Stomach (tissue), 9 donors: Measurements from ENCODE around the gene CTXN3. TPM values are rescaled to one million over a fixed set of nuclear protein-coding genes. Genes with fewer than 3 reads are reported as not detected.

Source experiments
- DNase-seq, 2 donors: peaks; one replicate each; pipeline versions ENCODE4 v3.0.0 to v3.0.0-alpha.2; 2013 to 2019
- H3K27ac ChIP-seq, 5 donors: fragments of 200-600 bp in 4 of 5; sonication (generic) in 4 of 5; one replicate each; pipeline ENCODE4 v1.5.1; 2013 to 2019; ENCODE audit warnings: mild to moderate bottlenecking in 1 of 5, moderate library complexity in 1 of 5
- H3K27me3 ChIP-seq, 3 donors: fragments of 200-600 bp; sonication (generic); one replicate each; pipeline ENCODE4 v1.5.1; 2017 to 2019; ENCODE audit warnings: mixed run types in 1 of 3
- H3K36me3 ChIP-seq, 4 donors: fragments of 200-600 bp; sonication (generic); 1 replicate in 3 of 4; 2 replicates in 1 of 4; pipeline ENCODE4 v1.5.1; 2016 to 2019
- H3K4me1 ChIP-seq, 4 donors: fragments of 200-600 bp; sonication (generic); one replicate each; pipeline ENCODE4 v1.5.1; 2016 to 2019
- H3K4me3 ChIP-seq, 4 donors: fragments of 200-600 bp; sonication (generic) in 3 of 4; one replicate each; pipeline ENCODE4 v1.5.1; 2016 to 2019; ENCODE audit warnings: mild to moderate bottlenecking in 1 of 4
- H3K9me3 ChIP-seq, 4 donors: fragments of 200-600 bp; sonication (generic); one replicate each; pipeline ENCODE4 v1.5.1; 2016 to 2019
- CTCF ChIP-seq, 7 experiments: fragments of 450-650 bp in 4 of 7; fragments of 200-600 bp in 3 of 7; sonication (generic) in 3 of 7; IDR thresholded peaks; one replicate each; pipeline ENCODE4 v1.5.1; 2016 to 2019; ENCODE audit warnings: antibody characterized with exemption in 7 of 7, control low read depth in 2 of 7, mild to moderate bottlenecking in 1 of 7
- EP300 ChIP-seq: sonication (generic); formaldehyde crosslinking; IDR thresholded peaks from one replicate; pipeline ENCODE4 v1.6.1; 2017; ENCODE audit warnings: antibody characterized with exemption
- POLR2A ChIP-seq, 4 donors: fragments of 450-650 bp; IDR thresholded peaks; one replicate each; pipeline ENCODE4 v1.6.1; 2016; ENCODE audit warnings: antibody characterized with exemption in 4 of 4, control low read depth in 2 of 4, mild to moderate bottlenecking in 1 of 4, moderate library complexity in 1 of 4
- POLR2AphosphoS5 ChIP-seq, 3 donors: sonication (generic); formaldehyde crosslinking; IDR thresholded peaks; one replicate each; pipeline ENCODE4 v1.6.1; 2016; ENCODE audit warnings: antibody characterized with exemption in 3 of 3
- WGBS, 5 donors: extraction: QIAGEN DNeasy Blood & Tissue Kit in 3 of 5; methylation state at CpG; one replicate each; pipeline versions ENCODE4 v1.1.5 to v1.1.7; 2013 to 2018; 5-methylcytosine and 5-hydroxymethylcytosine counted together
- intact Hi-C: fragments of 100-400 bp; cut with DNase I; formaldehyde crosslinking; loops from one replicate; pipeline ENCODE4 v1.15.1; 2023; ENCODE audit warnings: low total_unique reads
- polyA plus RNA-seq, 3 donors: library from polyadenylated mRNA; stranded (reverse); fragments of 200-250 nt; gene quantifications; one replicate each; pipeline ENCODE4 v1.2.3, GENCODE V29; 2013
- total RNA-seq, 5 donors: library from RNA; depleted of rRNA; stranded (reverse); fragments of >200 nt; gene quantifications; one replicate each; pipeline versions ENCODE4 v1.1.0 to v1.2.3, GENCODE V29; 2014 to 2016
- donor health status: healthy with polysubstance abuse.
- donor health status: Bipolar disorder and iron deficiency.
- donor health status: healthy.

Gene CTXN3
- total and polyA plus RNA-seq, 8 donors: not detected

- Histone ChIP-seq H3K36me3 (no peaks in the 10 kb centered on the region), H3K4me3 (no peak overlapping the region), H3K4me1 (no peaks in the 10 kb centered on the region), H3K27me3 (no peaks in the 10 kb centered on the region), H3K27ac (no peak overlapping the region), H3K9me3 (no peaks in the 10 kb centered on the region)
- intact Hi-C loops: no loop called here
- TF ChIP-seq POLR2AphosphoS5 (IDR thresholded peaks at IDR 0.05): no peak
- TF ChIP-seq CTCF (IDR thresholded peaks at IDR 0.05): no peak
- TF ChIP-seq EP300: no peak
- no peak for TF ChIP-seq POLR2A (IDR thresholded peaks at IDR 0.05)
- 27 to 51% (median 44%) methylated on average over 2 of the region's 2 CpGs for WGBS, 5 donors
- no peak for DNase-seq
Measured at GRCh38 chr5:127609011-127609410, 39.9 kb upstream of the CTXN3 start.

- intact Hi-C loops: no loop called here
- Histone ChIP-seq H3K27me3 (no peaks in the 10 kb centered on the region), H3K4me3 (no peak overlapping the region), H3K36me3 (no peaks in the 10 kb centered on the region), H3K9me3 (no peaks in the 10 kb centered on the region), H3K4me1 (no peaks in the 10 kb centered on the region), H3K27ac (no peak overlapping the region)
- no peak for TF ChIP-seq POLR2AphosphoS5 (IDR thresholded peaks at IDR 0.05)
- TF ChIP-seq EP300: no peak
- TF ChIP-seq POLR2A (IDR thresholded peaks at IDR 0.05): no peak
- no peak for TF ChIP-seq CTCF (IDR thresholded peaks at IDR 0.05)
- DNase-seq: no peak
- 78 to 95% (median 90%) methylated on average over 2 of the region's 2 CpGs for WGBS, 5 donors
Measured at GRCh38 chr5:127609957-127610356, 38.9 kb upstream of the CTXN3 start.

- intact Hi-C loops: no loop called here
- no peaks in the 10 kb centered on the region for H3K36me3 ChIP-seq
- no peaks in the 10 kb centered on the region for H3K9me3 ChIP-seq
- no peak overlapping the region for H3K27ac ChIP-seq
- no peaks in the 10 kb centered on the region for H3K27me3 ChIP-seq
- 85 to 94% (median 92%) methylated on average over 4 of the region's 4 CpGs for WGBS, 5 donors
- H3K4me3 ChIP-seq: no peak overlapping the region
- TF ChIP-seq EP300 (no peak), POLR2A (IDR thresholded peaks at IDR 0.05) (no peak), POLR2AphosphoS5 (IDR thresholded peaks at IDR 0.05) (no peak), CTCF (IDR thresholded peaks at IDR 0.05) (no peak)
- DNase-seq: no peak
- H3K4me1 ChIP-seq: peaks cover 0 to 9% (median 3%) of the 10 kb centered on the region in 4 donors
Measured at GRCh38 chr5:127612441-127613141, 36.3 kb upstream of the CTXN3 start.

GRCh38 chr5:127615916-127616315 is 33.0 kb upstream of the CTXN3 start:
- DNase-seq: no peak
- Histone ChIP-seq H3K4me3 (no peak overlapping the region), H3K27me3 (no peaks in the 10 kb centered on the region), H3K9me3 (no peaks in the 10 kb centered on the region), H3K4me1 (peaks cover 0 to 9% (median 3%) of the 10 kb centered on the region in 4 donors), H3K36me3 (no peaks in the 10 kb centered on the region), H3K27ac (no peak overlapping the region)
- intact Hi-C loops: no loop called here
- TF ChIP-seq POLR2A (IDR thresholded peaks at IDR 0.05): no peak
- 49 to 75% (median 67%) methylated on average over 2 of the region's 2 CpGs for WGBS, 5 donors

- intact Hi-C loops: no loop called here
Measured at GRCh38 chr5:127619908-127620479, 28.9 kb upstream of the CTXN3 start.

More at GRCh38 chr5:127619908-127620479, 28.9 kb upstream of the CTXN3 start:
- H3K27me3 ChIP-seq: no peaks in the 10 kb centered on the region
- 87 to 96% (median 88%) methylated on average over 5 of the region's 5 CpGs for WGBS, 5 donors
- peaks cover 0 to 9% (median 3%) of the 10 kb centered on the region in 4 donors for H3K4me1 ChIP-seq
- no peak overlapping the region for H3K27ac ChIP-seq
- no peak for DNase-seq
- TF ChIP-seq CTCF (IDR thresholded peaks at IDR 0.05) (no peak), POLR2AphosphoS5 (IDR thresholded peaks at IDR 0.05) (no peak), EP300 (no peak), POLR2A (IDR thresholded peaks at IDR 0.05) (no peak)
- no peak overlapping the region for H3K4me3 ChIP-seq
- no peaks in the 10 kb centered on the region for H3K9me3 ChIP-seq
- H3K36me3 ChIP-seq: no peaks in the 10 kb centered on the region
